AG04449 (cell line): ENCODE data around the gene SAMSN1.

ENCODE experiments used
- CTCF ChIA-PET: fragments of 350-600 bp; formaldehyde crosslinking; extraction: SDS; loops from one replicate; lab custom pipeline; 2021; ENCODE audit warnings: antibody characterized with exemption; lab: Yijun Ruan, JAX
- POLR2A ChIA-PET: fragments of 400-600, 350-600 bp; formaldehyde crosslinking; extraction: SDS; loops from one replicate; lab custom pipeline; 2020; ENCODE audit warnings: antibody characterized with exemption, inconsistent platforms; lab: Yijun Ruan, JAX
- DNase-seq: peaks from one replicate; pipeline ENCODE4 v3.0.0-alpha.2; 2010; ENCODE audit warnings: low read depth, low spot score
- H3K4me3 ChIP-seq: 2 replicates; pipeline ENCODE4 v1.5.1; 2011; ENCODE audit warnings: low read depth, mild to moderate bottlenecking, control low read depth, low read length
- TF ChIP-seq, protein P1 (sequence below): IDR thresholded peaks from one replicate; pipeline ENCODE4 v1.5.1; 2011; ENCODE audit warnings: mild to moderate bottlenecking, moderate library complexity, low read length, control low read depth, inconsistent platforms; ENCODE audit not compliant: insufficient read depth; ENCODE audit errors: missing control alignments

SAMSN1 gene

GRCh38 chr21:14477841-14478240, 68.3 kb downstream of the SAMSN1 start:
- CTCF ChIA-PET = no interaction called here

DNA sequence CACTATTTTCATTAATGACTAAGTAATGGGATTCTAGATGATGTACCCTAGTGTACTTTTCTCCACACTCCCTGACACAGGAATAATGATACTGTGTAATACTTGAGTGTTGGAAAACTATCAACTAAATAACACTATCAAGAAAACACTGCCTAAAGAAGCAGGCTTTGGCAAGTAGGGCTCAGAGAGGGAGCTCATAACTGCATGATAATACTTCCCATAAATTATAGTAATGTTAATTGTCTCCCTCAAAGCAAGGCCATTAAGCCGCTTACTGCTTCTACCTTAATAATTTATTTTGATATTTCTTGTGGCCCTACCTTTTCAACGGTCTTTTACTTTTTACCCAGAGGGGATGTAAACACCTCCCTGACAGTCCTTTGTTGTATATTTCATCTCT, 69.0 kb downstream of the SAMSN1 start:
- ChIA-PET CTCF (no interaction called here), POLR2A (no interaction called here)
- TF ChIP-seq, protein P1, sequence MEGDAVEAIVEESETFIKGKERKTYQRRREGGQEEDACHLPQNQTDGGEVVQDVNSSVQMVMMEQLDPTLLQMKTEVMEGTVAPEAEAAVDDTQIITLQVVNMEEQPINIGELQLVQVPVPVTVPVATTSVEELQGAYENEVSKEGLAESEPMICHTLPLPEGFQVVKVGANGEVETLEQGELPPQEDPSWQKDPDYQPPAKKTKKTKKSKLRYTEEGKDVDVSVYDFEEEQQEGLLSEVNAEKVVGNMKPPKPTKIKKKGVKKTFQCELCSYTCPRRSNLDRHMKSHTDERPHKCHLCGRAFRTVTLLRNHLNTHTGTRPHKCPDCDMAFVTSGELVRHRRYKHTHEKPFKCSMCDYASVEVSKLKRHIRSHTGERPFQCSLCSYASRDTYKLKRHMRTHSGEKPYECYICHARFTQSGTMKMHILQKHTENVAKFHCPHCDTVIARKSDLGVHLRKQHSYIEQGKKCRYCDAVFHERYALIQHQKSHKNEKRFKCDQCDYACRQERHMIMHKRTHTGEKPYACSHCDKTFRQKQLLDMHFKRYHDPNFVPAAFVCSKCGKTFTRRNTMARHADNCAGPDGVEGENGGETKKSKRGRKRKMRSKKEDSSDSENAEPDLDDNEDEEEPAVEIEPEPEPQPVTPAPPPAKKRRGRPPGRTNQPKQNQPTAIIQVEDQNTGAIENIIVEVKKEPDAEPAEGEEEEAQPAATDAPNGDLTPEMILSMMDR = no peak
- no peak for DNase-seq
- no peak overlapping the region for H3K4me3 ChIP-seq

More at GRCh38 chr21:14477841-14478240, 68.3 kb downstream of the SAMSN1 start:
- DNase-seq = no peak
- H3K4me3 ChIP-seq = no peak overlapping the region
- POLR2A ChIA-PET = no interaction called here
- TF ChIP-seq, protein P1 = no peak

DNA sequence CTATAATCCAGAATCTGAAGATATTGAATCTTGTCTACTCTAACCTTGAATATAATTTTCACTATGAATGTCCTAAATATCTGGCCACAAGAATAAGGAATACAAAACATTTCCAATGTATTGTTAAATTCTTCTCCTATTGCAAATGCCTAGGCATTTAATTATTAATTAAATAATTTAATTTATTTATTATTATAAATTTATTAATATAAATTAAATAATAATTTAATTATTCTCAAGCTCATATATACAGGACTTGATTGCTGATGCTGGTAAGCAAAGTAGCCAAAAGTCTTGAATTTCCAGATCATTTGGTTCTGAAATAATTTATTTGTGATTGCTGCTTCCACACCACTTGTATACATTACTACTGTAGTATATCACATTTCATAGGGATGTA, 71.1 kb downstream of the SAMSN1 start:
- H3K4me3 ChIP-seq = no peak overlapping the region
- ChIA-PET CTCF (no interaction called here), POLR2A (no interaction called here)
- DNase-seq = no peak
- TF ChIP-seq, protein P1 = no peak

DNA sequence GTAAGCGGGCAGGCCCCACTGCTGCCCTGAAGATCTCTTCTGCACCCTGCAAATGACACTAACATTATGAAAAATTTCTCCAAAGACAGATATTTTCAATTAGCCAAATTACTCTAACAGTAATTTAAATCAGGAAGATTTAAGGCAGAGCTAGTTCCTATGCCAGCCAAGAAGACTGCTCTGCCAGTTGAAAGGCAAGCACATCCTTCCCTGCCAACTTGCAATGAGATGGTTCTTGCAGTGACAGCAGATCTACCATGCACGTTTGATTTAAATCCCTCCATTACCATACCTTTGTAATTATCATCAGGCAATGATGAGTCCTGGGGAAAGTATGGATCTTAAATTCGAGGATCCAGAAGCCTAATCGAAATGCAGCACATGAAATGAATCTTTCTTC, 76.5 kb downstream of the SAMSN1 start:
- CTCF ChIA-PET = no interaction called here
- H3K4me3 ChIP-seq = no peak overlapping the region
- DNase-seq = no peak
- POLR2A ChIA-PET = no interaction called here
- TF ChIP-seq, protein P1 = no peak

DNA sequence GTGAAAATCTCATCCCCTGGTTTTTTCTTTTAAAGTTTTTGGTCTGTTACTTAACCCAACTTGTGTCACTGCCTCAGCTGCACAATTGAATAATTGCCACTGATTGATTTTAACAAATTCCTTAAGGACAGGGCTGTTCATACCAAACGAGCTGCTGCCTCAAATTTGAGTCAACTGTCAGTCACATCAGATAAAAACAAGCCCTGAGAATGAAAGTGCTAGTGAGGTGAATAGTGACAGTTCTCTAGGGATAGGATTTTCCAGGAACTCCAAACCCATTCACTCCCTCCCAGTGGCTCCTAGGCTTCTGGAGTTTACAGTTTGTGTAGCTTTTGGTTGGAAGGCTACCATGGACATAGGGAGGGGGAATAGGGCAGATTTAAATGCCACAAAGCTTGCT, 79.4 kb downstream of the SAMSN1 start:
- H3K4me3 ChIP-seq = no peak overlapping the region
- no peak for DNase-seq
- CTCF ChIA-PET = no interaction called here
- POLR2A ChIA-PET = no interaction called here
- TF ChIP-seq, protein P1 = no peak

DNA sequence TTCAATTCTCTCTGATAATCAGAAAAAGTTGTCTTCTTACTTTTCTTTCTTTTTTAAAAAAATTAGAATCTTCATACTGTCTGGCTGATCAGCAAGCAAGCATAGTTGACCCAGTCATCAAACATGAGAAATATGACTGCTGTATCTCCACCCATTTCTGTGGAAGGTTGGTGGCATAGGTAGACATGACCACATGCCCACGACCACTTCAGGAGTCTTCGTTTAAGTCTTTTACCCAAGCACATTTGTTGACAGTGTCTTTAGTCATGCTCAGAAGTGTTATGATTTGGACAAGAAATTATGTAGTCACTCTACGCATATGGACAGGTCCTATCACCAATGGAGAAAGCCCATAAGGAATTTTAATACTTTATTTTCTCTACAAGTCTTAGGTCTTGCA, 88.4 kb downstream of the SAMSN1 start:
- H3K4me3 ChIP-seq = no peak overlapping the region
- DNase-seq = no peak
- TF ChIP-seq, protein P1 = no peak
- CTCF ChIA-PET = no interaction called here
- POLR2A ChIA-PET = no interaction called here
